ENCODE results near the gene KISS1R.

GRCh38 chr19:904545-904944 lies 12.6 kb upstream of the KISS1R start:
- no peak for TF ChIP-seq CTCF (IDR thresholded peaks at IDR 0.05)
- no peak for TF ChIP-seq POLR2A (IDR thresholded peaks at IDR 0.05)
